CD4-positive, CD25-positive, alpha-beta regulatory T cell (primary cell): Measurements from ENCODE around the gene ACOD1. TPM values are rescaled to one million over a fixed set of nuclear protein-coding genes. Genes with fewer than 3 reads are reported as not detected.

Experiments used
- ATAC-seq, 2 donors: fragments of 150-1000 bp; cut with Tn5 transposase; one replicate each; pipeline ENCODE4 v1.10.0; 2021; ENCODE audit warnings: low read depth in 2 of 2, moderate number of reproducible peaks in 2 of 2, moderate library complexity in 1 of 2
- DNase-seq, 3 donors: peaks; one replicate each; pipeline versions ENCODE4 v3.0.0 to v3.0.0-alpha.2; 2012 to 2022; ENCODE audit warnings: mixed read lengths in 1 of 3
- H3K27ac ChIP-seq: one replicate; pipeline ENCODE4 v1.7.0; 2013; ENCODE audit warnings: mild to moderate bottlenecking, low read length; ENCODE audit not compliant: insufficient read depth, poor library complexity, severe bottlenecking
- H3K27me3 ChIP-seq: one replicate; pipeline ENCODE4 v1.7.0; 2013; ENCODE audit warnings: low read length; ENCODE audit not compliant: control insufficient read depth, insufficient read depth
- H3K36me3 ChIP-seq: one replicate; pipeline ENCODE4 v1.7.0; 2013; ENCODE audit warnings: mild to moderate bottlenecking, low read length, moderate library complexity; ENCODE audit not compliant: control insufficient read depth, insufficient read depth
- H3K4me1 ChIP-seq: 2 replicates; pipeline ENCODE4 v1.7.0; 2013; ENCODE audit warnings: mild to moderate bottlenecking, low read length; ENCODE audit not compliant: insufficient read depth, control insufficient read depth, poor library complexity, severe bottlenecking
- H3K4me3 ChIP-seq: one replicate; pipeline ENCODE4 v1.7.0; 2013; ENCODE audit warnings: low read depth, mild to moderate bottlenecking, low read length, moderate library complexity
- H3K9me3 ChIP-seq, 2 experiments: 1 replicate in 1 of 2; 2 replicates in 1 of 2; pipeline ENCODE4 v1.7.0; 2013; ENCODE audit warnings: low read length in 2 of 2, mild to moderate bottlenecking in 1 of 2, moderate library complexity in 1 of 2; ENCODE audit not compliant: control insufficient read depth in 2 of 2
- H3K27ac Mint-ChIP-seq, 3 donors: one replicate each; pipeline ENCODE4 v1.8.0; 2020 to 2022; ENCODE audit warnings: mild to moderate bottlenecking in 3 of 3, mixed read lengths in 3 of 3, moderate library complexity in 2 of 3
- H3K27me3 Mint-ChIP-seq: one replicate; pipeline ENCODE4 v1.8.0; 2022; ENCODE audit warnings: mild to moderate bottlenecking, mixed read lengths
- H3K36me3 Mint-ChIP-seq: one replicate; pipeline ENCODE4 v1.8.0; 2020; ENCODE audit warnings: mixed read lengths
- H3K4me1 Mint-ChIP-seq, 4 donors: one replicate each; pipeline ENCODE4 v1.8.0; 2020 to 2022; ENCODE audit warnings: mixed read lengths in 4 of 4, mild to moderate bottlenecking in 1 of 4
- H3K4me3 Mint-ChIP-seq, 4 donors: one replicate each; pipeline ENCODE4 v1.8.0; 2020 to 2022; ENCODE audit warnings: mild to moderate bottlenecking in 4 of 4, mixed read lengths in 4 of 4, moderate library complexity in 3 of 4
- H3K9me3 Mint-ChIP-seq, 7 donors: one replicate each; pipeline ENCODE4 v1.8.0; 2020 to 2022; ENCODE audit warnings: mixed read lengths in 7 of 7, mild to moderate bottlenecking in 3 of 7, moderate library complexity in 2 of 7
- polyA plus RNA-seq, 4 donors: library from polyadenylated mRNA; unstranded; fragments of 300-500 nt; fragmentation: Illumina TruSeq; gene quantifications; one replicate each; pipeline ENCODE4 v1.2.3, GENCODE V29; 2021
- total RNA-seq: library from RNA; stranded (reverse); gene quantifications from one replicate; pipeline ENCODE4 v1.2.3, GENCODE V29; 2022

The ACOD1 gene
- total and polyA plus RNA-seq, 5 donors from 2014 or later: not detected

DNA sequence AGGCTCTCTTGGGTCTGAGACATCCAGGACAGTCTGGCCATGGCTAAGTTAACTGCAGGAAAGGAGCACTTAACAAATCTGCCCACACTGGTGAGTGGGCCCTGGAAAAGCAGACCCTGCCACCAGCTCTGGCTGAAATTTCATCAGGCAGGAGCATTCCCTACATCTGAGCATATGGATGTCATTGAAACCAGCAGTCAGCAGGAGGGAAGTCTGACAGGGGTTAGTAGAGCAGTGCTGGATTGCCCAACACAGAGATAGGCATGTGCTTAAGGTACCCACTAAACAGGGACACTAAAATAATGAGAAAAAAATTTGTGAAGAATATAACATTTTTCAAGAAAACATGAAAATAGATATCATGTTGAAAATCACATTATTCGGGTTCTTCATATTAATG is 13.6 kb upstream of the ACOD1 start:
- no peaks in the 10 kb centered on the region for H3K4me1 ChIP-seq
- no peaks in the 10 kb centered on the region for H3K36me3 ChIP-seq
- no peak for DNase-seq
- Mint-ChIP-seq H3K4me1 (no peaks in the 10 kb centered on the region), H3K27me3 (peaks cover 9% of the 10 kb centered on the region), H3K36me3 (no peaks in the 10 kb centered on the region), H3K9me3 (peaks cover 0 to 6% (median 0%) of the 10 kb centered on the region in 7 donors), H3K27ac (no peak overlapping the region), H3K4me3 (no peak overlapping the region)
- ATAC-seq: no peak
- H3K9me3 ChIP-seq: no peaks in the 10 kb centered on the region
- H3K4me3 ChIP-seq: no peak overlapping the region
- no peaks in the 10 kb centered on the region for H3K27me3 ChIP-seq
- no peak overlapping the region for H3K27ac ChIP-seq

- Histone ChIP-seq H3K4me1 (no peaks in the 10 kb centered on the region), H3K4me3 (no peak overlapping the region), H3K27ac (no peak overlapping the region), H3K27me3 (no peaks in the 10 kb centered on the region), H3K36me3 (no peaks in the 10 kb centered on the region), H3K9me3 (no peaks in the 10 kb centered on the region)
- peaks cover 0 to 1% (median 0%) of the 10 kb centered on the region in 7 donors for H3K9me3 Mint-ChIP-seq
- no peak overlapping the region for H3K27ac Mint-ChIP-seq
- no peak overlapping the region for H3K4me3 Mint-ChIP-seq
- no peaks in the 10 kb centered on the region for H3K4me1 Mint-ChIP-seq
- no peaks in the 10 kb centered on the region for H3K36me3 Mint-ChIP-seq
- H3K27me3 Mint-ChIP-seq: peaks cover 9% of the 10 kb centered on the region
- DNase-seq (no peak), ATAC-seq (no peak)
Measured at GRCh38 chr13:76936763-76937162, 11.5 kb upstream of the ACOD1 start.

DNA sequence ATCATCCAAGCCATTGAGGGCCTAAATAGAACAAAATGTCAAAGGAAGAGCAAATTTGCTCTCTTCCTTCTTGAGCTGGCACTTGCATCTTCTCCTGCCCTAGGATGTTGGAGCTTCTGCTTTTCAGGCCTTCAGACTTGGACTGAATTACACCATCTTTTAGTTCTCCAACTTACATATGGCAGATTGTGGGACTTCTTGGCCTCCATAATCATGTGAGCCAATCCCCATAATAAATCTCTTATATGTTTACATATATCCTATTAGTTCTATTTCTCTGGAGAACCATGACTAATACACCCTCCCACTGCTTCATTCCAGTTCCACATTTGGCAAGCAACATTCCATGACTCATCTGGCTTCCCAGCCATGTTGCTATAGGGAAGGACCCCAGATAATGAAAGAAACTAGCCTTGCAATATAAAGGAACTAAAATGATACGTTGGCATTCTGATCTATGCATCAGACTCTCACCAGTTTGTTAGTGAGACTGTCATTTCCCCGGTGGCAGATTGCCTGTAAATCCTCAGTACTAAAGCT is 11.0 kb upstream of the ACOD1 start:
- H3K4me3 Mint-ChIP-seq: no peak overlapping the region
- Histone ChIP-seq H3K27ac (no peak overlapping the region), H3K27me3 (no peaks in the 10 kb centered on the region), H3K4me1 (no peaks in the 10 kb centered on the region), H3K4me3 (no peak overlapping the region), H3K36me3 (no peaks in the 10 kb centered on the region), H3K9me3 (no peaks in the 10 kb centered on the region)
- no peak overlapping the region for H3K27ac Mint-ChIP-seq
- ATAC-seq: no peak
- H3K27me3 Mint-ChIP-seq: peaks cover 9% of the 10 kb centered on the region
- H3K4me1 Mint-ChIP-seq: no peaks in the 10 kb centered on the region
- no peak for DNase-seq
- no peaks in the 10 kb centered on the region for H3K36me3 Mint-ChIP-seq
- H3K9me3 Mint-ChIP-seq: peaks cover 0 to 1% (median 0%) of the 10 kb centered on the region in 7 donors

DNA sequence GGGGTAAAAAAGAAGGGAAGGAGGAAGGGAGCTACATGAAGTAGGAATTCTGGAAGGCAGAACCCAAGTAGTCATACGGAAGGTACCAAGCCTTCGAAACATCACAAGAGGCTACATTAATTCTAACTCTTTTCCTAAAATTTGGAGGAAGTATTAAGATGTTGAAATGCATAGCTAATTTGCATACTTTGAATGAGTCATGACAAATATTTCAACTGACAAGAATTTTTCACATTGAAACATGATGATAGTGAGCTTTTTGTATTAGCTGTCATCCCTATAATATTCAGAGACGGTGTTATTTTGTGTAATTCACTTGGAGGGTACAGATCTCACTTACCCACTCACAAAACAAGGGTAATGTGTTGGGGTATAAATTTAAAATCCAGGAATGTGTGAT is 9.1 kb upstream of the ACOD1 start:
- peaks cover 0 to 1% (median 0%) of the 10 kb centered on the region in 7 donors for H3K9me3 Mint-ChIP-seq
- H3K9me3 ChIP-seq: no peaks in the 10 kb centered on the region
- H3K27ac ChIP-seq: no peak overlapping the region
- no peak overlapping the region for H3K27ac Mint-ChIP-seq
- peaks cover 18% of the 10 kb centered on the region for H3K27me3 Mint-ChIP-seq
- H3K4me1 Mint-ChIP-seq: no peaks in the 10 kb centered on the region
- H3K4me3 ChIP-seq: no peak overlapping the region
- ATAC-seq (no peak), DNase-seq (no peak)
- no peaks in the 10 kb centered on the region for H3K36me3 ChIP-seq
- H3K4me3 Mint-ChIP-seq: no peak overlapping the region
- no peaks in the 10 kb centered on the region for H3K4me1 ChIP-seq
- H3K27me3 ChIP-seq: no peaks in the 10 kb centered on the region
- H3K36me3 Mint-ChIP-seq: no peaks in the 10 kb centered on the region

- H3K36me3 ChIP-seq: no peaks in the 10 kb centered on the region
- H3K4me1 ChIP-seq: no peaks in the 10 kb centered on the region
- H3K27ac ChIP-seq: no peak overlapping the region
- no peak overlapping the region for H3K4me3 Mint-ChIP-seq
- ATAC-seq (no peak), DNase-seq (no peak)
- H3K36me3 Mint-ChIP-seq: peaks cover 3% of the 10 kb centered on the region
- peaks cover 18% of the 10 kb centered on the region for H3K27me3 Mint-ChIP-seq
- peaks cover 0 to 3% of the 10 kb centered on the region in 2 experiments for H3K9me3 ChIP-seq
- H3K27me3 ChIP-seq: no peaks in the 10 kb centered on the region
- no peak overlapping the region for H3K4me3 ChIP-seq
- H3K9me3 Mint-ChIP-seq: peaks cover 0 to 5% (median 0%) of the 10 kb centered on the region in 7 donors
- no peak overlapping the region for H3K27ac Mint-ChIP-seq
- H3K4me1 Mint-ChIP-seq: no peaks in the 10 kb centered on the region
Measured at GRCh38 chr13:76942363-76942762, 5.9 kb upstream of the ACOD1 start.

- DNase-seq (no peak), ATAC-seq (no peak)
- Mint-ChIP-seq H3K9me3 (peaks cover 0 to 5% (median 0%) of the 10 kb centered on the region in 7 donors), H3K4me3 (no peak overlapping the region), H3K27ac (no peak overlapping the region), H3K27me3 (peaks cover 16% of the 10 kb centered on the region), H3K36me3 (peaks cover 3% of the 10 kb centered on the region), H3K4me1 (no peaks in the 10 kb centered on the region)
- no peak overlapping the region for H3K4me3 ChIP-seq
- no peaks in the 10 kb centered on the region for H3K36me3 ChIP-seq
- no peak overlapping the region for H3K27ac ChIP-seq
- H3K4me1 ChIP-seq: no peaks in the 10 kb centered on the region
- H3K9me3 ChIP-seq: peaks cover 0 to 3% of the 10 kb centered on the region in 2 experiments
- H3K27me3 ChIP-seq: no peaks in the 10 kb centered on the region
Measured at GRCh38 chr13:76943646-76944045, 4.7 kb upstream of the ACOD1 start.

DNA sequence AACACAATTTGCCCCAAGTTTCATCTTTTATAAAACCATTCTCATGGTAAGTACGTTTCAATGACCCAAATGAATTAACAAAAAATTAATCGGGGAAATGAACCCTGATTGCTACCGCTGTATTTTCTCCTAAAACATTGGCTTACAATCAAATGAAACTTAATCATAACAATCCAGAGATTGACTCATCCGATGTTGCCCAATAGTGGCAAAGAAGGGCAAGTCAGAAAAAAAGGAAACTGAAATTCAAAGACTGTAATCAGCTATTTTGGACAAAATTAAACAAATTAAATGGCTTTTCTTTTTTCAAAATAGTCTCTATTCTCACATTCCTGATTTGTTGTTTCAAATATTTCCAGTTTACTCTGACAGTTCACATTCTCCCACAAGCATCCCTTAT is 3.9 kb upstream of the ACOD1 start:
- peaks cover 13% of the 10 kb centered on the region for H3K27me3 Mint-ChIP-seq
- H3K9me3 Mint-ChIP-seq: peaks cover 0 to 5% (median 0%) of the 10 kb centered on the region in 7 donors
- Histone ChIP-seq H3K36me3 (no peaks in the 10 kb centered on the region), H3K9me3 (peaks cover 0 to 3% of the 10 kb centered on the region in 2 experiments), H3K4me1 (no peaks in the 10 kb centered on the region), H3K27ac (no peak overlapping the region), H3K4me3 (no peak overlapping the region), H3K27me3 (no peaks in the 10 kb centered on the region)
- no peak overlapping the region for H3K4me3 Mint-ChIP-seq
- ATAC-seq (no peak), DNase-seq (no peak)
- no peak overlapping the region for H3K27ac Mint-ChIP-seq
- H3K36me3 Mint-ChIP-seq: peaks cover 3% of the 10 kb centered on the region
- H3K4me1 Mint-ChIP-seq: no peaks in the 10 kb centered on the region

DNA sequence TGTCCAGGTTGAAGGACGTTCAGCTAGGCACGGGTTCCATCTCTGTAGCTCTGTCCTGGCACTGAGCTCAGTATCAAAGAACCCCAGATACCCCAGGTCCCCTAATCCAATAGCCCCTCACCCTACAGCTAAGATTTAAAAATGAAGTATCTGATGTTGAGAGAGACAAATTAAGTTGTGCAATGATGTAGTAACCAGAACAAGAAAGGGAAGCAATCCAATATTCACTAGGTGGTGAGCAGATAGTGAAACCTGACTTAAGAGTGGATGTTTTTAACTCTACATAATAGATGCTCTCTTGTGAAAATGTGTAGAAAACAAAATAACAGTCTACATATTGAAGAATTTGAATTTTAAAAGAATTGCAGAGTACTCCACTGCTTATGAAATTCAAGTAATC is 1.8 kb downstream of the ACOD1 start:
- Histone ChIP-seq H3K27ac (no peak overlapping the region), H3K4me3 (no peak overlapping the region), H3K4me1 (no peaks in the 10 kb centered on the region), H3K9me3 (peaks cover 0 to 3% of the 10 kb centered on the region in 2 experiments), H3K27me3 (peaks cover 6% of the 10 kb centered on the region), H3K36me3 (no peaks in the 10 kb centered on the region)
- H3K4me1 Mint-ChIP-seq: no peaks in the 10 kb centered on the region
- no peak for ATAC-seq
- peaks cover 0 to 5% (median 3%) of the 10 kb centered on the region in 7 donors for H3K9me3 Mint-ChIP-seq
- H3K27me3 Mint-ChIP-seq: peaks cover 12% of the 10 kb centered on the region
- peaks cover 3% of the 10 kb centered on the region for H3K36me3 Mint-ChIP-seq
- no peak overlapping the region for H3K27ac Mint-ChIP-seq
- no peak for DNase-seq
- no peak overlapping the region for H3K4me3 Mint-ChIP-seq
